ENCODE measurements around the gene PRR7. TPM values are rescaled to one million over a fixed set of nuclear protein-coding genes. Genes with fewer than 3 reads are reported as not detected.
"Not testable (repeated sequence)": the region's sequence is repeated elsewhere in the genome, so short reads cannot be mapped to it uniquely, and the experiment has no call there.

The PRR7 gene
- total RNA-seq, 1 experiment from 2014 or later, result 43.4 TPM

- DNase-seq (ENCODE audit: low read depth), result no peak
These were observed 37.6 kb downstream of the PRR7 start for GRCh38 chr5:177483994-177484901.

- no peak for DNase-seq (ENCODE audit: low read depth)
These were observed 38.4 kb downstream of the PRR7 start for GRCh38 chr5:177484902-177485549.

- DNase-seq (ENCODE audit: low read depth), result not testable (repeated sequence)
These were observed 39.1 kb downstream of the PRR7 start for GRCh38 chr5:177485753-177486152.

GRCh38 chr5:177486256-177486655 is 39.6 kb downstream of the PRR7 start:
- no peak for DNase-seq (ENCODE audit: low read depth)

- DNase-seq (ENCODE audit: low read depth), result no peak
These were observed 40.5 kb downstream of the PRR7 start for GRCh38 chr5:177487144-177487543.

GRCh38 chr5:177487975-177488374 is 41.4 kb downstream of the PRR7 start:
- no peak for DNase-seq (ENCODE audit: low read depth)

GRCh38 chr5:177489119-177489716 is 42.6 kb downstream of the PRR7 start:
- no peak for DNase-seq (ENCODE audit: low read depth)

GRCh38 chr5:177490311-177490991 is 43.8 kb downstream of the PRR7 start:
- no peak for DNase-seq (ENCODE audit: low read depth)

GRCh38 chr5:177490992-177491391 is 44.4 kb downstream of the PRR7 start:
- no peak for DNase-seq (ENCODE audit: low read depth)

GRCh38 chr5:177491429-177491945 is 44.9 kb downstream of the PRR7 start:
- DNase-seq (ENCODE audit: low read depth), result peak; percentile 61

- DNase-seq (ENCODE audit: low read depth), result no peak
These were observed 45.6 kb downstream of the PRR7 start for GRCh38 chr5:177491983-177492746.

GRCh38 chr5:177492841-177493240 is 46.2 kb downstream of the PRR7 start:
- DNase-seq (ENCODE audit: low read depth), result no peak

GRCh38 chr5:177493795-177494345 is 47.3 kb downstream of the PRR7 start:
- DNase-seq (ENCODE audit: low read depth), result no peak

GRCh38 chr5:177494346-177495195 is 48.0 kb downstream of the PRR7 start:
- DNase-seq (ENCODE audit: low read depth), result peak; percentile 98

- DNase-seq (ENCODE audit: low read depth), result peak; percentile 87
These were observed 48.8 kb downstream of the PRR7 start for GRCh38 chr5:177495243-177496060.

GRCh38 chr5:177496070-177496726 is 49.6 kb downstream of the PRR7 start:
- DNase-seq (ENCODE audit: low read depth), result peak; percentile 63

GRCh38 chr5:177496727-177497291 is 50.2 kb downstream of the PRR7 start:
- DNase-seq (ENCODE audit: low read depth), result peak; percentile 91
